HEK293 (cell line): ENCODE measurements around the gene CCER1.

Experiments used
- ATF2 ChIP-seq: fragments of 450-650 bp; formaldehyde crosslinking; IDR thresholded peaks from 2 replicates; pipeline ENCODE4 v1.5.1; 2016; ENCODE audit warnings: missing biosample characterization, missing genetic modification characterization, low read depth
- HOXA7 ChIP-seq: sonication (generic); formaldehyde crosslinking; IDR thresholded peaks from 2 replicates; pipeline ENCODE4 v1.8.1; 2022; ENCODE audit warnings: missing genetic modification reagents, borderline replicate concordance
- ZBTB11 ChIP-seq: fragments of 450-650 bp; formaldehyde crosslinking; conservative IDR thresholded peaks from 2 replicates; pipeline ENCODE4 v1.5.1; 2016; ENCODE audit warnings: low read depth, missing biosample characterization, missing genetic modification characterization
- ZSCAN30 ChIP-seq: fragments of 450-650 bp; IDR thresholded peaks from 2 replicates; pipeline ENCODE4 v1.5.1; 2018; ENCODE audit warnings: missing biosample characterization, mild to moderate bottlenecking, missing genetic modification characterization, moderate library complexity
- TF ChIP-seq, protein P1 (sequence below): fragments of 450-650 bp; formaldehyde crosslinking; IDR thresholded peaks from 2 replicates; pipeline ENCODE4 v1.5.1; 2016; ENCODE audit warnings: missing biosample characterization, missing genetic modification characterization

- TF ChIP-seq, protein P1, sequence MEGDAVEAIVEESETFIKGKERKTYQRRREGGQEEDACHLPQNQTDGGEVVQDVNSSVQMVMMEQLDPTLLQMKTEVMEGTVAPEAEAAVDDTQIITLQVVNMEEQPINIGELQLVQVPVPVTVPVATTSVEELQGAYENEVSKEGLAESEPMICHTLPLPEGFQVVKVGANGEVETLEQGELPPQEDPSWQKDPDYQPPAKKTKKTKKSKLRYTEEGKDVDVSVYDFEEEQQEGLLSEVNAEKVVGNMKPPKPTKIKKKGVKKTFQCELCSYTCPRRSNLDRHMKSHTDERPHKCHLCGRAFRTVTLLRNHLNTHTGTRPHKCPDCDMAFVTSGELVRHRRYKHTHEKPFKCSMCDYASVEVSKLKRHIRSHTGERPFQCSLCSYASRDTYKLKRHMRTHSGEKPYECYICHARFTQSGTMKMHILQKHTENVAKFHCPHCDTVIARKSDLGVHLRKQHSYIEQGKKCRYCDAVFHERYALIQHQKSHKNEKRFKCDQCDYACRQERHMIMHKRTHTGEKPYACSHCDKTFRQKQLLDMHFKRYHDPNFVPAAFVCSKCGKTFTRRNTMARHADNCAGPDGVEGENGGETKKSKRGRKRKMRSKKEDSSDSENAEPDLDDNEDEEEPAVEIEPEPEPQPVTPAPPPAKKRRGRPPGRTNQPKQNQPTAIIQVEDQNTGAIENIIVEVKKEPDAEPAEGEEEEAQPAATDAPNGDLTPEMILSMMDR (tag by site-specific recombination) = no peak
- TF ChIP-seq ZSCAN30 (tag by site-specific recombination) = no peak
- no peak for TF ChIP-seq ZBTB11
- no peak for TF ChIP-seq HOXA7 (CRISPR knock-in tag)
- no peak for TF ChIP-seq ATF2 (tag by site-specific recombination)
Observed at GRCh38 chr12:90974286-90974685, 19.3 kb upstream of the CCER1 start.
